CD4-positive, alpha-beta memory T cell (primary cell): Measurements from ENCODE around the gene CES5A. TPM values are rescaled to one million over a fixed set of nuclear protein-coding genes. Genes with fewer than 3 reads are reported as not detected.
"Not testable (repeated sequence)": the region's sequence is repeated elsewhere in the genome, so short reads cannot be mapped to it uniquely, and the experiment has no call there.

ENCODE experiments used
- CTCF ChIA-PET: fragments of 350-600 bp; sonication (Branson Sonifier 250); formaldehyde crosslinking; loops from one replicate; lab custom pipeline; 2021; ENCODE audit warnings: inconsistent platforms; ENCODE audit not compliant: partially characterized antibody; lab: Charles Lee
- POLR2A ChIA-PET: fragments of 350-600 bp; sonication (Branson Sonifier 250); formaldehyde crosslinking; loops from one replicate; lab custom pipeline; 2021; ENCODE audit not compliant: partially characterized antibody; lab: Charles Lee
- DNase-seq, 5 donors: peaks; one replicate each; pipeline versions ENCODE4 v3.0.0 to v3.0.0-alpha.2; 2020 to 2022; ENCODE audit warnings: mixed read lengths in 1 of 5
- H3K27ac ChIP-seq: one replicate; pipeline ENCODE4 v1.7.0; 2013; ENCODE audit warnings: low read depth, low read length
- H3K27me3 ChIP-seq: 2 replicates; pipeline ENCODE4 v1.7.0; 2013; ENCODE audit warnings: mild to moderate bottlenecking, low read length, moderate library complexity; ENCODE audit not compliant: insufficient read depth
- H3K36me3 ChIP-seq: 2 replicates; pipeline ENCODE4 v1.7.0; 2013; ENCODE audit warnings: mild to moderate bottlenecking, low read length, moderate library complexity; ENCODE audit not compliant: insufficient read depth
- H3K4me1 ChIP-seq: 2 replicates; pipeline ENCODE4 v1.7.0; 2013; ENCODE audit warnings: mild to moderate bottlenecking, low read length, moderate library complexity; ENCODE audit not compliant: insufficient read depth
- H3K4me3 ChIP-seq, 2 donors: one replicate each; pipeline ENCODE4 v1.7.0; 2013; ENCODE audit warnings: low read length in 2 of 2, mild to moderate bottlenecking in 1 of 2
- H3K9me3 ChIP-seq, 2 donors: one replicate each; pipeline ENCODE4 v1.7.0; 2013; ENCODE audit warnings: low read length in 2 of 2, control low read depth in 1 of 2; ENCODE audit not compliant: control insufficient read depth in 1 of 2
- H3K27ac Mint-ChIP-seq, 7 donors: one replicate each; pipeline ENCODE4 v1.8.0; 2020 to 2021; ENCODE audit warnings: mixed read lengths in 7 of 7, mild to moderate bottlenecking in 6 of 7, inconsistent platforms in 3 of 7, moderate library complexity in 3 of 7
- H3K27me3 Mint-ChIP-seq, 2 donors: one replicate each; pipeline ENCODE4 v1.8.0; 2020 to 2021; ENCODE audit warnings: mixed read lengths in 2 of 2
- H3K36me3 Mint-ChIP-seq, 2 donors: one replicate each; pipeline ENCODE4 v1.8.0; 2020 to 2021; ENCODE audit warnings: mixed read lengths in 2 of 2, inconsistent platforms in 1 of 2, mild to moderate bottlenecking in 1 of 2
- H3K4me1 Mint-ChIP-seq, 4 donors: one replicate each; pipeline ENCODE4 v1.8.0; 2020 to 2021; ENCODE audit warnings: mixed read lengths in 4 of 4, mild to moderate bottlenecking in 1 of 4
- H3K4me3 Mint-ChIP-seq, 8 donors: one replicate each; pipeline ENCODE4 v1.8.0; 2020 to 2021; ENCODE audit warnings: mixed read lengths in 8 of 8, mild to moderate bottlenecking in 7 of 8, moderate library complexity in 6 of 8, inconsistent platforms in 3 of 8
- H3K9me3 Mint-ChIP-seq, 8 donors: one replicate each; pipeline ENCODE4 v1.8.0; 2020 to 2021; ENCODE audit warnings: mixed read lengths in 8 of 8, mild to moderate bottlenecking in 5 of 8, inconsistent platforms in 3 of 8, moderate library complexity in 1 of 8
- intact Hi-C: fragments of 100-400 bp; cut with micrococcal nuclease; formaldehyde crosslinking; loops from one replicate; pipeline ENCODE4 v1.15.1; 2023
- polyA plus RNA-seq, 2 donors: library from polyadenylated mRNA; unstranded; fragments of 300-500 nt; fragmentation: Illumina TruSeq; gene quantifications; one replicate each; pipeline ENCODE4 v1.2.3, GENCODE V29; 2021
- total RNA-seq, 2 experiments: library from RNA; stranded (reverse); gene quantifications; one replicate each; pipeline ENCODE4 v1.2.3, GENCODE V29; 2021

The CES5A gene
- total and polyA plus RNA-seq, 4 experiments from 2014 or later = not detected

DNA sequence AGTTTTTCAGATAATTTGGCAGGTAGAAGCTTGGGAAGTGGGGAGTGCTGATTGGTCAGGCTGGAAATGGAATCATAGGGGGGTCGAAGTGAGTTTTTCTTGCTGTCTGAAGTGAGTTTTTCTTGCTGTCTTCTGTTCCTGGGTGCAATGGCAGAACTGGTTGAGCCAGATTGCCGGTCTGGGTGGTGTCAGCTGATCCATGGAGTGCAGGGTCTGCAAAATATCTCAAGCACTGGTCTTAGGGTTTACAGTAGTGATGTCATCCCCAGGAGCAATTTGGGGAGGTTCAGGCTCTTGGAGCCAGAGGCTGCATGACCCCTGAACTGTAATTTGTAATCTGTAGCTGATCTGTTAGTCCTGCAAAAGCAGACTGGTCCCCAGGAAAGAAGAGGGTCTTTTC lies 37.9 kb upstream of the CES5A start:
- H3K36me3 ChIP-seq, H3K4me3 Mint-ChIP-seq, CTCF ChIA-PET, H3K27ac ChIP-seq, H3K27me3 ChIP-seq, H3K4me1 ChIP-seq, H3K4me1 Mint-ChIP-seq, intact Hi-C loops, DNase-seq, H3K9me3 ChIP-seq, H3K36me3 Mint-ChIP-seq, H3K4me3 ChIP-seq, POLR2A ChIA-PET: not testable (repeated sequence)
- Mint-ChIP-seq H3K9me3 (peaks cover 0 to 10% (median 6%) of the 10 kb centered on the region in 8 donors), H3K27ac (peak overlapping the region in 1 of 7 donors; percentile 18), H3K27me3 (peaks cover 15 to 27% of the 10 kb centered on the region in 2 donors)

DNA sequence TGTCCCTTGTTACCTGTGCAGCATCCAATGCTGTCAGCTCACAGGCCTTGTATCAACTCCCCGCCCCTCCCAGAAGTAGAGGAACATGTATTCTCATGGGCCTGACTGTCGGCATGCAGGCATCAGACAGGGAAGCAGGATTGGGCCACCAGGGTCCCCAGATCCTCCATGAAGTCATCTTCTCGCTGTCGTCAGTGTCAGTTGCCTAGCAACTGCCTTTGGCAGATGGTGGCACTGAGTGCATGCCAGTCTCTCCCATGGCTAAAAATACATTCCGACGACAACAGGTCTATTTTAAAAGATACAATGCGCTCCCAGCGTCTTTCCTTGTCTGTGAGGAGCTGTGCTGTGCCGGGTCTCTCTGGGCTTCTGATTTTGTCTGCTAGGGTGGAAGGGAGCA lies 36.8 kb upstream of the CES5A start:
- H3K9me3 ChIP-seq = no peaks in the 10 kb centered on the region
- no peak overlapping the region for H3K27ac Mint-ChIP-seq
- peaks cover 0 to 10% (median 6%) of the 10 kb centered on the region in 8 donors for H3K9me3 Mint-ChIP-seq
- no peaks in the 10 kb centered on the region for H3K4me1 ChIP-seq
- H3K27me3 Mint-ChIP-seq = peaks cover 14 to 29% of the 10 kb centered on the region in 2 donors
- ChIA-PET POLR2A (no interaction called here), CTCF (no interaction called here)
- no peak overlapping the region for H3K4me3 Mint-ChIP-seq
- H3K4me1 Mint-ChIP-seq = no peaks in the 10 kb centered on the region
- no peaks in the 10 kb centered on the region for H3K36me3 Mint-ChIP-seq
- intact Hi-C loops = no loop called here
- no peaks in the 10 kb centered on the region for H3K36me3 ChIP-seq
- H3K4me3 ChIP-seq = no peak overlapping the region
- H3K27me3 ChIP-seq = no peaks in the 10 kb centered on the region
- H3K27ac ChIP-seq = no peak overlapping the region
- DNase-seq = no peak

DNA sequence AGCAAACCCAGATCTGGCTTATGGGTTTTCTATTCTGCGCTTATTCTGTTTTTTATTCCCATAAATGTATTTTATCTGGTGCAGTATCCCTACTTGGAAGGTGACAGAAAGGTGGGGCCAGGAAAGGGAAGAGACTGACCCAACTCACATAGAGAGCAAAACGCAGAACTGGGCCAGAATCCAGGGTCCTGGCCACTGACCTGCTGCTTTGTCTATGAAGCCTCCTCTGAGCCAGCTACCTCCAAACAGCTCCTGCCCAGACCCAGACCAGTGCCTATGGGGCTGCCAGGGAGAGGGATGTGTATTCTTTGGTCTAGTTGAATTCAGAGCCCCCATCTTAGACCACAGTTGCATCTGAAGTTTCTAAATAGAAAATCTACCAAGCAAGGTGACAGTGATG lies 36.4 kb upstream of the CES5A start:
- H3K4me3 ChIP-seq = no peak overlapping the region
- ChIA-PET POLR2A (no interaction called here), CTCF (no interaction called here)
- Mint-ChIP-seq H3K36me3 (no peaks in the 10 kb centered on the region), H3K27me3 (peaks cover 12 to 32% of the 10 kb centered on the region in 2 donors), H3K4me1 (no peaks in the 10 kb centered on the region), H3K9me3 (peaks cover 0 to 10% (median 6%) of the 10 kb centered on the region in 8 donors), H3K4me3 (no peak overlapping the region), H3K27ac (no peak overlapping the region)
- H3K27me3 ChIP-seq = no peaks in the 10 kb centered on the region
- H3K4me1 ChIP-seq = no peaks in the 10 kb centered on the region
- no peak overlapping the region for H3K27ac ChIP-seq
- no peak for DNase-seq
- no peaks in the 10 kb centered on the region for H3K9me3 ChIP-seq
- intact Hi-C loops = no loop called here
- no peaks in the 10 kb centered on the region for H3K36me3 ChIP-seq

DNA sequence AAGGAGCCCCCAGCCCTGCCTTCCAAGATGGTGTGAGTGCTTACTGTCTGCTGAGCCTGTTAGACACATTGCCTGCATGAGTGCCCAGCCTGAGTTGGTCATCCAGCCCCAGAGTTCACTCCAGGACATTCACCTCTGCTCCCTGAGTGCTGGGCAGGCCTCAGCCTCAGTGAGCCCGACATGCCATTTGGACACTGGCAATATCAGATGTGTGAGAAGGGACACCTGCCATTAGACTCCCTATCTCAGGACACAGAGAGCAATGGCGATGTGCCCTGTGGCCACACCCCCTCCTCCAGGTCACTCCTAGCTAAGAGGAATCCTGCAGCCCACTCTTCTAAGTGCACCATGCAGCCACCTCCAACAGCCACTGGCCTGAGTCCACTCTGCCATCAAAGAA lies 34.7 kb upstream of the CES5A start:
- H3K27ac ChIP-seq = no peak overlapping the region
- no peak for DNase-seq
- peak overlapping the region in 1 of 7 donors; percentile 57 for H3K27ac Mint-ChIP-seq
- ChIA-PET POLR2A (no interaction called here), CTCF (no interaction called here)
- no peaks in the 10 kb centered on the region for H3K36me3 Mint-ChIP-seq
- H3K4me1 Mint-ChIP-seq = no peaks in the 10 kb centered on the region
- H3K27me3 ChIP-seq = no peaks in the 10 kb centered on the region
- intact Hi-C loops = no loop called here
- peaks cover 12 to 32% of the 10 kb centered on the region in 2 donors for H3K27me3 Mint-ChIP-seq
- H3K4me3 Mint-ChIP-seq = no peak overlapping the region
- H3K9me3 ChIP-seq = no peaks in the 10 kb centered on the region
- no peaks in the 10 kb centered on the region for H3K36me3 ChIP-seq
- no peak overlapping the region for H3K4me3 ChIP-seq
- H3K9me3 Mint-ChIP-seq = peaks cover 0 to 10% (median 6%) of the 10 kb centered on the region in 8 donors
- no peaks in the 10 kb centered on the region for H3K4me1 ChIP-seq

DNA sequence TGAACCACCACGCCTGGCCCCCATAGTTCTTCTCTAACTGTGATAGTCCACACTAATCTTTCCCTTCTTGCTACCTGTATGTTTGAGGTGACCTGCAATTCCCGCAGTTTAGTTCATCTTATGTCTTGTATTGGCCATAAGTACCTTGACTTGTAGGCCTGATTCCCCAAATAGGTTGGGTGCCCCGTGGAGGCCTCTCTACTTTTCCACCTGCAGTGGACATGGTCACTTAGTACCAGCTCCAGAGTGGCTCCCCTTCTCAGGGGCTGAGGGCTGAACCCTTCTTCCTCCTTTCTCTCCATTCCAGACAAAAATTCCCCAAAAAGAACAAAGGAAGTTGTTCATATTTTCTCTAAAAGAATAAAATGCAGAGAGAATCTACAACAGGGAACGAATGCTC lies 33.5 kb upstream of the CES5A start:
- POLR2A ChIA-PET = no interaction called here

DNA sequence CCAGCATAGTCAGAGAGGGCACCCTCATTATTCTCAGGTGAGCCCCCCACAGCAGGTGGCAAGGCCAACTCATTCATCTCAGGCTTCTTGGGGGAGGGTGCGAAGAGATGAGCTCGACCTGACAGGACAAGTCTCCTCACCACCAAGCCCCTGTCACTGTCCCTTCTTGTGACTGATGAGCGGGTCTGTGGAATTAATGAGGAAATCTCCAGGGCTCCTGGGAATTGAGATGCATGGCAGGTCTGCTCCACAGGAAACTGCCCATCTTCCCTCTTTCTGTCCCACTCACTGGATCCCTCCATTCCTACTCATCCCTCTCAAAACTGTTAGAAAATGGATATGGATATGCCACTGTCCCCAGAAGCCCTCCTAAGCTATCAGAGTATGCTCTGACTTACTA lies 32.5 kb upstream of the CES5A start:
- no peak overlapping the region for H3K27ac Mint-ChIP-seq
- intact Hi-C loops = no loop called here
- H3K36me3 Mint-ChIP-seq = no peaks in the 10 kb centered on the region
- Histone ChIP-seq H3K36me3 (no peaks in the 10 kb centered on the region), H3K27me3 (no peaks in the 10 kb centered on the region), H3K27ac (no peak overlapping the region), H3K9me3 (no peaks in the 10 kb centered on the region), H3K4me3 (no peak overlapping the region), H3K4me1 (no peaks in the 10 kb centered on the region)
- ChIA-PET CTCF (no interaction called here), POLR2A (no interaction called here)
- H3K27me3 Mint-ChIP-seq = peaks cover 15 to 35% of the 10 kb centered on the region in 2 donors
- H3K4me1 Mint-ChIP-seq = no peaks in the 10 kb centered on the region
- H3K9me3 Mint-ChIP-seq = peaks cover 6 to 25% (median 18%) of the 10 kb centered on the region in 8 donors
- DNase-seq = no peak
- H3K4me3 Mint-ChIP-seq = no peak overlapping the region

More for the DNA sequence above, 33.5 kb upstream of the CES5A start:
- H3K9me3 ChIP-seq = no peaks in the 10 kb centered on the region
- no peak overlapping the region for H3K27ac ChIP-seq
- Mint-ChIP-seq H3K36me3 (no peaks in the 10 kb centered on the region), H3K4me3 (no peak overlapping the region), H3K27ac (no peak overlapping the region), H3K4me1 (no peaks in the 10 kb centered on the region), H3K9me3 (peaks cover 2 to 20% (median 16%) of the 10 kb centered on the region in 8 donors), H3K27me3 (peaks cover 12 to 34% of the 10 kb centered on the region in 2 donors)
- no peaks in the 10 kb centered on the region for H3K36me3 ChIP-seq
- intact Hi-C loops = no loop called here
- CTCF ChIA-PET = no interaction called here
- H3K4me3 ChIP-seq = no peak overlapping the region
- no peak for DNase-seq
- H3K4me1 ChIP-seq = no peaks in the 10 kb centered on the region
- H3K27me3 ChIP-seq = no peaks in the 10 kb centered on the region

DNA sequence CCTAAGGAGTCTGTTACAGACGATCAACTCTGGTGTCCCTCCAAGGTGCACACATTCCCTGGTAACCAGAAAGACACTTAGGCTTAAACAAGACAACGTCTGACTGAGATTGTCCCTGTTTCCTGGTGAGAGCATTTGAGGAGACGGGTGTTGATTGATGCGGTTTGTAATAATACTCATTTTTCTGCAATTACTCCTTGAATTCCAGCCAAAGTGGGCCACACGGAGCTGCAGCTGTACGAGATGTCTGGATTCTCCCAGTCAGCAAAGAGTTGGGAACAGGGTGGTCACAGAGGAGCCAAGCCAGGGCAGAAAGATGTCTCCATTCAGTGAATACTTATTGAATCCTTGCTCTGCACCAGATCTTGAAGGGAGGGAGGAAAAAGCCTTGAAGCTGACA lies 30.9 kb upstream of the CES5A start:
- H3K4me3 Mint-ChIP-seq = no peak overlapping the region
- H3K36me3 Mint-ChIP-seq = no peaks in the 10 kb centered on the region
- Histone ChIP-seq H3K9me3 (no peaks in the 10 kb centered on the region), H3K36me3 (no peaks in the 10 kb centered on the region), H3K27me3 (no peaks in the 10 kb centered on the region), H3K27ac (no peak overlapping the region), H3K4me1 (no peaks in the 10 kb centered on the region), H3K4me3 (no peak overlapping the region)
- POLR2A ChIA-PET = no interaction called here
- no peak for DNase-seq
- intact Hi-C loops = no loop called here
- peaks cover 7 to 28% of the 10 kb centered on the region in 2 donors for H3K27me3 Mint-ChIP-seq
- H3K9me3 Mint-ChIP-seq = peaks cover 6 to 25% (median 17%) of the 10 kb centered on the region in 8 donors
- CTCF ChIA-PET = no interaction called here
- no peak overlapping the region for H3K27ac Mint-ChIP-seq
- H3K4me1 Mint-ChIP-seq = no peaks in the 10 kb centered on the region

DNA sequence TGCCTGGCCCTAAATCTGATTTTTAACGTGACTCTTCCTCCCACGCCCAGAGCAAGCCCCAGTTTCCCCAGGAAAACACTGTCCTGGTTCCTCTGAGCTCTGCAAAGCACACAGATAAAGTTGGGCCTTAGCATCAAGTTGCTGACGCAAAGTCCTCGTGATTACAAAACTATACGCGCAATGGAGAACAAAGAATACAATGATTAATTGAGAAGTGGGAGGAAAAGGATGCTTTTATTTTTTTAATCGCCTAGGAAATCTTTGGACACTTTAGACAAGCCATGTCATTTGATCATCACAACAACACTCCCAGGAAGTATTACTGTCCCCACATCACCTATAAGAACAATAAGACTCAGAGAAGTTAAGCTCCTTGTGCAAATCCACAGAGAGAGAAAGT lies 30.5 kb upstream of the CES5A start:
- Histone ChIP-seq H3K27ac (no peak overlapping the region), H3K36me3 (no peaks in the 10 kb centered on the region), H3K4me3 (no peak overlapping the region), H3K4me1 (no peaks in the 10 kb centered on the region), H3K27me3 (no peaks in the 10 kb centered on the region), H3K9me3 (no peaks in the 10 kb centered on the region)
- Mint-ChIP-seq H3K36me3 (no peaks in the 10 kb centered on the region), H3K4me1 (no peaks in the 10 kb centered on the region), H3K27me3 (peaks cover 7 to 25% of the 10 kb centered on the region in 2 donors), H3K9me3 (peaks cover 6 to 21% (median 14%) of the 10 kb centered on the region in 8 donors), H3K27ac (no peak overlapping the region), H3K4me3 (no peak overlapping the region)
- CTCF ChIA-PET = no interaction called here
- POLR2A ChIA-PET = no interaction called here
- DNase-seq = no peak
- intact Hi-C loops = no loop called here
